ENCODE results near the gene MCF2L2. TPM values are rescaled to one million over a fixed set of nuclear protein-coding genes. Genes with fewer than 3 reads are reported as not detected.
"Not testable (repeated sequence)": the region's sequence is repeated elsewhere in the genome, so short reads cannot be mapped to it uniquely, and the experiment has no call there.

The MCF2L2 gene
- total and polyA plus RNA-seq, 2 donors from 2014 or later, result 0.32 to 1.7 TPM

GRCh38 chr3:183230826-183231225 is 197.6 kb downstream of the MCF2L2 start:
- Histone ChIP-seq H3K4me1 (ENCODE audit: control insufficient read depth in 2 of 3, insufficient read depth in 2 of 3, low read depth in 1 of 3, low read length in 3 of 3) (no peaks in the 10 kb centered on the region), H3K27ac (ENCODE audit: low read depth in 2 of 2, low read length in 2 of 2) (no peak overlapping the region), H3K27me3 (ENCODE audit: control insufficient read depth, insufficient read depth, low read length) (no peaks in the 10 kb centered on the region), H3K36me3 (ENCODE audit: control insufficient read depth in 2 of 3, insufficient read depth in 3 of 3, low read length in 3 of 3) (no peaks in the 10 kb centered on the region), H3K9me3 (ENCODE audit: control insufficient read depth in 2 of 3, insufficient read depth in 1 of 3, low read length in 3 of 3) (no peaks in the 10 kb centered on the region), H3K4me3 (ENCODE audit: low read length in 3 of 3) (no peak overlapping the region), H3K9ac (ENCODE audit: low read length in 3 of 3) (no peak overlapping the region)
- FAIRE-seq (no peak), DNase-seq (no peak)
- intact Hi-C loops (cut with DNase I), result no loop called here
- no peak for TF ChIP-seq CTCF (IDR thresholded peaks at IDR 0.05; ENCODE audit: borderline replicate concordance, extremely low read depth, insufficient read depth)

- H3K27ac ChIP-seq (ENCODE audit: low read depth in 2 of 2, low read length in 2 of 2); intact Hi-C loops (cut with DNase I); H3K27me3 ChIP-seq (ENCODE audit: control insufficient read depth, insufficient read depth, low read length): not testable (repeated sequence)
Measured at GRCh38 chr3:183230251-183230650, 198.2 kb downstream of the MCF2L2 start.

GRCh38 chr3:183229178-183229577 is 199.2 kb downstream of the MCF2L2 start:
- H3K4me1 ChIP-seq (ENCODE audit: control insufficient read depth in 2 of 3, insufficient read depth in 2 of 3, low read depth in 1 of 3, low read length in 3 of 3), result no peaks in the 10 kb centered on the region
- DNase-seq (no peak), FAIRE-seq (no peak)
- no peak overlapping the region for H3K27ac ChIP-seq (ENCODE audit: low read depth in 2 of 2, low read length in 2 of 2)
- no peaks in the 10 kb centered on the region for H3K9me3 ChIP-seq (ENCODE audit: control insufficient read depth in 2 of 3, insufficient read depth in 1 of 3, low read length in 3 of 3)
- no peaks in the 10 kb centered on the region for H3K27me3 ChIP-seq (ENCODE audit: control insufficient read depth, insufficient read depth, low read length)
- TF ChIP-seq CTCF (IDR thresholded peaks at IDR 0.05; ENCODE audit: borderline replicate concordance, extremely low read depth, insufficient read depth), result no peak
- intact Hi-C loops (cut with DNase I), result no loop called here
- H3K36me3 ChIP-seq (ENCODE audit: control insufficient read depth in 2 of 3, insufficient read depth in 3 of 3, low read length in 3 of 3), result no peaks in the 10 kb centered on the region
- H3K4me3 ChIP-seq (ENCODE audit: low read length in 3 of 3), result no peak overlapping the region
- H3K9ac ChIP-seq (ENCODE audit: low read length in 3 of 3), result no peak overlapping the region

More at GRCh38 chr3:183230251-183230650, 198.2 kb downstream of the MCF2L2 start:
- H3K4me3 ChIP-seq (ENCODE audit: low read length in 3 of 3); H3K9me3 ChIP-seq (ENCODE audit: control insufficient read depth in 2 of 3, insufficient read depth in 1 of 3, low read length in 3 of 3); H3K9ac ChIP-seq (ENCODE audit: low read length in 3 of 3); DNase-seq; FAIRE-seq; H3K36me3 ChIP-seq (ENCODE audit: control insufficient read depth in 2 of 3, insufficient read depth in 3 of 3, low read length in 3 of 3); H3K4me1 ChIP-seq (ENCODE audit: control insufficient read depth in 2 of 3, insufficient read depth in 2 of 3, low read depth in 1 of 3, low read length in 3 of 3): not testable (repeated sequence)

- no peaks in the 10 kb centered on the region for H3K4me1 ChIP-seq (ENCODE audit: control insufficient read depth in 2 of 3, insufficient read depth in 2 of 3, low read depth in 1 of 3, low read length in 3 of 3)
- H3K9me3 ChIP-seq (ENCODE audit: control insufficient read depth in 2 of 3, insufficient read depth in 1 of 3, low read length in 3 of 3), result no peaks in the 10 kb centered on the region
- H3K9ac ChIP-seq (ENCODE audit: low read length in 3 of 3), result no peak overlapping the region
- H3K27ac ChIP-seq (ENCODE audit: low read depth in 2 of 2, low read length in 2 of 2), result no peak overlapping the region
- no peaks in the 10 kb centered on the region for H3K36me3 ChIP-seq (ENCODE audit: control insufficient read depth in 2 of 3, insufficient read depth in 3 of 3, low read length in 3 of 3)
- intact Hi-C loops (cut with DNase I), result no loop called here
- H3K4me3 ChIP-seq (ENCODE audit: low read length in 3 of 3), result no peak overlapping the region
- FAIRE-seq, result no peak
- H3K27me3 ChIP-seq (ENCODE audit: control insufficient read depth, insufficient read depth, low read length), result no peaks in the 10 kb centered on the region
- no peak for DNase-seq
- TF ChIP-seq CTCF (IDR thresholded peaks at IDR 0.05; ENCODE audit: borderline replicate concordance, extremely low read depth, insufficient read depth), result no peak
Measured at GRCh38 chr3:183227586-183227985, 200.8 kb downstream of the MCF2L2 start.

Data from kidney (tissue), 14 donors.